LoVo (cell line): ENCODE data around the gene NPR1.
"Not testable (repeated sequence)": the region's sequence is repeated elsewhere in the genome, so short reads cannot be mapped to it uniquely, and the experiment has no call there.

Experiments used
- DNase-seq: peaks from one replicate; pipeline ENCODE4 v3.0.0-alpha.2; 2016; ENCODE audit warnings: low spot score

Gene NPR1

DNA sequence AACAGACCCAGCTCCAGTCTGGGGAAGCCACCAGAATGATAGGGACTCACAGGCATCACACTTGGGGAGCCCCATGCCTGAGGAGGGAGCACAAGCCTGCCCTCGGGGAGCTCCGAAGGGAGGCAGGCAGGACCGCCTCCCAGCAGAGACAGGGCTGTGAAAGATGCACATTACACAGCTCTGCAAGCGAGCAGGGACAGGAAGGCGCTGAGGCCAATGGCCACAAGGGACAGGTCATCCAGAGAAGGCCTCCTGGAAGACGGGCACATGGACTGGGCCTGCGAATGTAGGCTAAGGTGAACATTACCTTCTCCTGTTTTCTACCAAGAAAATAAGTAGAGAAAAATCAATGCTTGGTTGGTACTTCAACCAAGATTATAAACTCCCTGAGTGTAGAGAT, 4.2 kb downstream of the NPR1 start:
- DNase-seq: no peak

DNA sequence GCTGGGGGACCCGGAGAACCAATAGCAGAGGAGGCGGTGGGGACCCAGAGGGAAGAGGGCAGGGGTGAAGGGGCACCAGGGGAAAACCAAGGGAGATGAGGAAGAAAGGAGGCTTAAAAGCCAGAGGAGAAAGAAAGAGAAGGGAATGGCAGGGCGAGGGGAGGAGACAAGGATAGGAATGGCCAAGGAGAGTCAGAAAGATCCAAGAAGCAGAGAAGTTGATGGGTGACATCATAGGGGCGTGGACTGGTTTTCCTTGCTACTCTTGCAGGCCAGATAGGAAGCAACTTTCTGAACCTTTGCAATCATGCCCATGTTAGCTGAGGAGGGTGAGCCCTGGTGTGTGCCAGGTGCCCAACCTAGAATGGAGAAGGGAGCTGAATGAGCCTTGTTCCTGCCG, 5.4 kb downstream of the NPR1 start:
- no peak for DNase-seq

DNA sequence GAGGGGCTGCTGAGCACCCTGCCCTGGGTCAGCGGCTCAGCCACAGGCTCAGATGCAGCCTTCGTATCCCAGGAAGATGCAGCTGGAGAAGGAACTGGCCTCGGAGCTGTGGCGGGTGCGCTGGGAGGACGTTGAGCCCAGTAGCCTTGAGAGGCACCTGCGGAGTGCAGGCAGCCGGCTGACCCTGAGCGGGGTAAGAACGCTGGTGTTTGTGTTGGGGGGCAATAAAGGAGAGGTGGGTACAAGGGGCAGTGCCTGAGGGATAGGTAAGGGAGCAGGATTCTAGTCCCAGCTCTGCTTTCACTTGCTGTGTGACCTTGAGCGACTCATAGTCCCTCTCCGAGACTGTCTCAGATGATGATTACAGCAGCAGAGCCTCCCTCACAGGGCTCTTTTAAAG, 6.4 kb downstream of the NPR1 start:
- DNase-seq: no peak

DNA sequence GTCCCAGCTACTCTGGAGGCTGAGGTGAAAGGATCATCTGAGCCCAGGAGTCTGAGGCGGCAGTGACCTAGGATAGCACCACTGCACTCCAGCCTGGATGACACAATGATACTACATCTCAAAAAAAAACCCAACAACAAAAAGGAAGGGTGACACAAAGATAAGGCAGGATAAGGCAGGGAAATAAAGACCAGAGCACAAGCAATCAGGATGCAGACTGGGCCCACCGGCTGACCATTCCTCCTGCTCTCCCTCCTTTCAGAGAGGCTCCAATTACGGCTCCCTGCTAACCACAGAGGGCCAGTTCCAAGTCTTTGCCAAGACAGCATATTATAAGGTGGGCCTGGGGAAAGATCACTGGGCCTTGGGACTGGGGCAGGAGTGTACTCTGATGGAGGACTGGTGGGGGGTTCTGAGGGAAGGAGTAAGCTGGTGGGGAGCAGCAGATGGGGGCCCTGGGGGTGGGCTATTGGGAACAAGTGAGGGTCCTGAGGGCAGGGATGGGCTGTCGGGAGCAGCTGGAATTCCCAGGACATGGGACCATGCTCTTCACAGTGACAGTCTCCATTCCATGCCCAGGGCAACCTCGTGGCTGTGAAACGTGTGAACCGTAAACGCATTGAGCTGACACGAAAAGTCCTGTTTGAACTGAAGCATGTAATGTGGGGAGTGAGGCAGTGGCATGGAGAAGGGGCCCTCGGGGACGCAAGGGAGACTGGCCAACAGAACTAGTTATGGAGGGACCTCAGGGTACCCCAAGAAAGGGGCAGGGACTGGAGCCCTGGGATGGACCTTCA, 7.3 kb downstream of the NPR1 start:
- DNase-seq: no peak

DNA sequence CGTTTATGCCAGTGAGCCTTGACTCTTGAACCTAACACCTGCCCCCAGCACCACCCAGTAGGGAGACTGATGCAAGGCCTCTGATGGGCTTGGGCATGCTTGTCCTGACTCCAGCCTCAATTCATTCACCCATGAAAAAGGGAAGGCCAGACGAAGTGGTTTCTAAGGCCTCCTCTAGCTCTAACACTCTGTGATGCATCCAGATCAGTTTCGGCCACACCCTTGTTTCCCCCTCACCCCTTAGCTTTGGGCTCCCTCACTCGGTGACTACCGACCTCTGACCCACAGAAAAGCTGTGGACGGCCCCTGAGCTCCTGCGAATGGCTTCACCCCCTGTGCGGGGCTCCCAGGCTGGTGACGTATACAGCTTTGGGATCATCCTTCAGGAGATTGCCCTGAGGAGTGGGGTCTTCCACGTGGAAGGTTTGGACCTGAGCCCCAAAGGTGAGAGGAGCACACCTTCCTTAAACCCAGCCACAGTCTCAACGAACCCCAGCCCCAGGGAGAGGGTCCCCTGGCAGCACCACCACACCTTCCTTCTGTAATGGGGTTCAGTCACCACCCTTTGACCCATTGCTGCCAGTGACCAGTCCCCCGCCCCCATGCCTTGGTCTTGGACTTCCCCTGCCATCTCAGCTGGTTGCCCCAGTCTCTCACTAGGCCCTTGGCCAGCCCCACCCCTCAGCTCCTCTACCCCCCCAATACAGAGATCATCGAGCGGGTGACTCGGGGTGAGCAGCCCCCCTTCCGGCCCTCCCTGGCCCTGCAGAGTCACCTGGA, 9.0 kb downstream of the NPR1 start:
- no peak for DNase-seq

DNA sequence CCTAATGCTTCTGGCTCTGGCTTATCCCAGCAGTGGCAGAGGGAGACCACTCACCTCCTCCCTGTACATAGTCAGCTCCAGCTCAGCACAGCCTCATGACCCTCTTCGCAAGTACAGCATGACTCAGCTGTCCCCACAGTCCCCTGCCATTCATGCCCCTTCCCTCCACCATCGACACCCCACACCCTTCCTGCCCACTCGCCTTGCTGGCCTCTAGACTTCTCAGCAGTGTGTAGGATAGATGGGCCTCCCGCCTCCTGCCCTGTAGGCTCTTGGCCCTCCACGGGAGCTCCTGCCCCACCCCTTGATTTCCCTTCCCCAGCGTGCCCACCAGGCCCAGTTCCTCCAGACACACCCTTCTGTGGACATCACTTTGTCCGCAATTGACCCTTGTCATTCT, 9.8 kb downstream of the NPR1 start:
- DNase-seq: no peak

DNA sequence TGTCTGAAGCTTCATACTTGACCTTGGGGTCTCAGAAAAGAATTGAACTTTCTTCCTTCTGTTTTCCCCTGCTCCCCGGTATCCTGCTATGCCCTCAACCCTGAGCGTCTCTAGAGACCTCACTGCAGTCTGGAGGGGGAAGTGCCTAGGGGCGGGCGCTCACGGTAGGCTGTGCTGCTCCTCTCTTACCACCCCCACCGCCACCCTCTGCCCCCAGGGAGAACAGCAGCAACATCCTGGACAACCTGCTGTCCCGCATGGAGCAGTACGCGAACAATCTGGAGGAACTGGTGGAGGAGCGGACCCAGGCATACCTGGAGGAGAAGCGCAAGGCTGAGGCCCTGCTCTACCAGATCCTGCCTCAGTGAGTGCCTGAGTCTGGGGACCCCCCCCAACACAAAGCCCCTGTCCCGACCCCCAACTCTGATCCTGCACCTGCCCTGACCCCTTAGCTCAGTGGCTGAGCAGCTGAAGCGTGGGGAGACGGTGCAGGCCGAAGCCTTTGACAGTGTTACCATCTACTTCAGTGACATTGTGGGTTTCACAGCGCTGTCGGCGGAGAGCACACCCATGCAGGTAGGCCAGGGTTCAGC, 10.3 kb downstream of the NPR1 start:
- no peak for DNase-seq

DNA sequence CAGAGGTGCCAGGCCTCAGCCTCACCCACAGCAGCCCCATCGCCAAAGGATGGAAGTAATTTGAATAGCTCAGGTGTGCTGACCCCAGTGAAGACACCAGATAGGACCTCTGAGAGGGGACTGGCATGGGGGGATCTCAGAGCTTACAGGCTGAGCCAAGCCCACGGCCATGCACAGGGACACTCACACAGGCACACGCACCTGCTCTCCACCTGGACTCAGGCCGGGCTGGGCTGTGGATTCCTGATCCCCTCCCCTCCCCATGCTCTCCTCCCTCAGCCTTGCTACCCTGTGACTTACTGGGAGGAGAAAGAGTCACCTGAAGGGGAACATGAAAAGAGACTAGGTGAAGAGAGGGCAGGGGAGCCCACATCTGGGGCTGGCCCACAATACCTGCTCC, 15.0 kb downstream of the NPR1 start:
- DNase-seq: no peak

DNA sequence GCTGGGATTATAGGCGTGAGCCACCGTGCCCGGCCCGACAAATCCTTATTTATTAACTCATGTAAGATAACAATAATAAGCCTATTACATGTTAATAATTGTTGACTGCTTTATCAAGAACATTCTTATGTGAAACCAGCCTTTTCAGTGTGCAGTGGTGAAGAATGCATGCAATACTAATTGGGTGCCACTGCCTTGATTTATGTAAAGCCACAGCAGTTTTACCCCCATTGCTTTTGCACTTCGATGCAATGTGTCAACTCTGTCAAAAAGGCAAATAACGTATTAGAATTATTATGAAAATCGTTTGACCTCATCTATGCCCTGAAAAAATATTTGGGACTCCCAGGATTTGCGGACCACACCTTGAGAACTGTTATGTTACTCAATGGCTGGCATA, 18.3 kb downstream of the NPR1 start:
- no peak for DNase-seq

DNA sequence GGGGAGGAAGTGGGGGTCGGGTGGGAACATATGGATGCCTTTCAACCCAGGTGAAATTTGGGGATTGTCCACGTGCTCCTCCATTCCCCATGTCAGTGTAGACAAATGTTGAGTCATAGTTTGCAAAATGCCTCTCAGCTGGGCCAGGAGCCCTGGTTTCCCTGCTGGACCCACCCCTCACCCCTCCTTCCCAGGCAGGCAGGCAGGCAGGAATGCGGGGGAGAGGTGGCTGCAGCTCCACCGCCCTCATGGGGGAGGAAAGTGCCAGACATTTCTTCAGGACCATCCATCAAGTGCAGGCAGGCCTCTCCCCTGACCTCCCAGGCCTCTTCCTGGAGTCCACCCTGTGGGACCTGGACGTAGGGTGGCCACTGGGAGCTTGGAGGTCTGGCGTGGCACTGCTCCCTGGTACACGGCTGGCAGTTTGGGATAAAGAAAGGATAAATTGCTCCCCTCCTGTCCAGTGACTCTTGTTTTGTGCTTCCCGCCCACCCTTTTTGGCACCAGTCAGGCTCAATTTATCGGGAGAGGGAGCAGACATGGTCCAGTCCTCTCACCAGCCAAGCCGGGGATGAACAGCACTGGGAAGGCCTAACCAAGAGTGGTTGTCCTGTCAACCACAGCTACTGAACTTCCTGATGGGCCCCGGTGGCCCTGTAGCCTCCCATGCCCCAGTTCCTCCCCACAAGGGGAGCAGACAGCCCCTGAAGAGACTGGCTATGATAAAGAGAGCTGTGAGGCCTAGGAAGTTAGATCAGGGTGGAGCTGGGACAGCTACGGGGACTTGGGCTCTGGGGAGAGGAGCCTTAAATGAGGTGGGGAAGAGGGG, 18.9 kb downstream of the NPR1 start:
- no peak for DNase-seq

DNA sequence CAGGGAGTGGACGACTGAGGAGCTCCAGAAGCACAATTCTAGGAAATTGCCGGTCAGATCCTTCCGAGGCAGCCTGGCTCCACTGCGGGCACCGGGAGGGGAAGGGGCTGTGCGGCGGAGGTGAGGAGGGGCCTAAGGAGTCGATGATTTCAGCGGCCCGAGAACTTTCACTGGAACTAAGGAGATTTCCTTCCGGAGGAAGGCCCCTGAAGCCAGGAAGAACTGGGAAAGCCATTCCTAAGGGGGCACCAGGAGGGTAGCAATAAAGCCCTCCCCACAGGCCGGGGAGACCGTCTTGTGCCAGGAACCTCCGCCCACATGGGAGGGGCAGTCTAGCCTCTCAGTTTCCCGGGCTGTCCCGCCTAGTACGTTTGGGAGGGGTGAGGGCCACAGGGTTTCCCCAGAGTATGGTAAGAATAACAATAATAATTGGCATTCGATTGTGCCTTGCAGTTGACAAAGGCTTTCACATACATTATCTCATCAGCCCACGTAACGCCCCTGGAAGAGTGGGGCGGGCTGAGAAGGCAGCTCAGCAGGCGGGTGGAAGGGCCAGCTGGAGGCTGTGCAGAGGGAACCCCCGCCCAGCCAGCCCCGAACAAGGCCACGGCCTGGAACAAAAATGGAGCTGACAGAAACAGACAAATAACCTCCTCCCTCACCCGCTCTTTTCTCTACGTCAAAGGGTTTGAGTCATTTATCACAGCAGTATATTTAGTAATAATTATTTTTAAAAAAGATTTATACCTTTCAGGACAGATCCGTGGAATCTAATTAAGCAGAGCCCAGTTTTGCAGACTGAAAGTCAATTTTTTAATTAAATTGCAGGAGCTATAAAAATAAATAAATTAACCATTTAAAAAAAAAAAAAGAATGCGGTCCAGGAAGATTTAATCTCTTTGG, 19.8 kb downstream of the NPR1 start:
- no peak for DNase-seq

DNA sequence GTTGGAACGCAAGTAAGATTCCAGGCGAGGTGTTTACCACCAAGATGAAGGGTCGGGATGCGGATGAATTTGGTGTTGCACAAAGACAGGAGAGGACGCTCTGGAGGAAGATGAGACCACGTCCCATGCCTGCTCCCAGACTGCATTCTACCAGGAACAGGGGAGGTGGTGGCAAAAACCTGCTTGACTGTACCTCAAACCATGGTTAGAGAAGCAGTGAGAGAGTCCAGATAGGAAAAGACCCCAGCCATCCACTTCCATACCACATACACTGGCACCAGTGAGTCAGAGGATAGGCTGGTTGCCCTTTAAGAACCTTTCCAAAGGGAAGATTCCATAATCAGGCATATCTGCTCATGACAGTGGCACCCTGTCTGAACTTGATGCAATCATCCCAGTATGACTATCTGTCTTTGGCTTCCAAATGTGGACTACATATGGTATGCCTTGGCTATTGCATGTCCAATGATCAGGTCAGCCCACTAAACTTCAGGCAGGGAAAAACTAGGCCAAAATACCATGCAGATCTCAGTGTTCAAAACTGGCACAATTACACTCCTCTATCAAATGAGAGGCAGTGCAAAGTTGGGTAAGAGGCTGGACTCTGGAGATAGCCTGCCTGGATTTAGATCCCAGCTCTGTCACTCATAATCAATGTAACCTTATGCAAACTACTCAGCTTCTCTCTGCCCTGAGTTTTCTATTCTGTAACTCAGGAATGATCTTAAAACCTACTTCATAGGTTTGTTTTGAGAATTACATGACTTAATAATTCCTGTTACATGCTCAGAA, 20.6 kb downstream of the NPR1 start:
- no peak for DNase-seq

DNA sequence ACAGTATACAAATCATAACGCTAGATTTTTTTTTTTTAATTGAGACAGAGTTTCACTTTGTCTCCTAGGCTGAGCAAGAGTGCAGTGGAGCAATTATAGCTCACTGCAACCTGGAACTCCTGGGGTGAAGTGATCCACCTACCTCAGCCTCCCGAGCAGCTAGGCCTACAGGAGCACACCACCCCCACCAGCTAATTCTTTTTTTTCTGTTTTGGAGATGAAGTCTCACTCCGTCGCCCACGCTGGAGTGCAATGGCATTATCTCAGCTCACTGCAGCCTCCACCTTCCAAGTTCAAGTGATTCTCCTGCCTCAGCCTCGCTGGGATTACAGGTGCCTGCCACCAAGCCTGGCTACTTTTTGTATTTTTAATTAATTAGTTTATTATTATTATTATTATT, 21.3 kb downstream of the NPR1 start:
- no peak for DNase-seq

DNA sequence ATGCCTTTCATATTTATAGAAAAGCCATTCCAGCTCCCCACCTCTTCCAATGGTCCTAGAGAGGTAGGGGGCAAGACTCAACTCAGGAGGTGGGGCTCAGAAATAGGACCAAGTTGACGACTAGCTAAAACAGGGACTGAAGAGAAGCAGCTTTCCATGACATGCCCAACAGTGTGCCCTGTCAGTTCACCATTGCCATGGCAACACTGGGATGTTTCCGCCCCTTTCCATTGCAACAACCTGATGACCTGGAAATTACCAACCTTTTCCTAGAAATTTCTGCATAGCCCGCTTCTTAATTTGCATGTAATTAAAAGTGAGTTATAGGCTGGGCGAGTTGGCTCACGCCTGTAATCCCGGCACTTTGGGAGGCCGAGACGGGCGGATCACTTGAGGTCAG, 27.0 kb downstream of the NPR1 start:
- no peak for DNase-seq

DNA sequence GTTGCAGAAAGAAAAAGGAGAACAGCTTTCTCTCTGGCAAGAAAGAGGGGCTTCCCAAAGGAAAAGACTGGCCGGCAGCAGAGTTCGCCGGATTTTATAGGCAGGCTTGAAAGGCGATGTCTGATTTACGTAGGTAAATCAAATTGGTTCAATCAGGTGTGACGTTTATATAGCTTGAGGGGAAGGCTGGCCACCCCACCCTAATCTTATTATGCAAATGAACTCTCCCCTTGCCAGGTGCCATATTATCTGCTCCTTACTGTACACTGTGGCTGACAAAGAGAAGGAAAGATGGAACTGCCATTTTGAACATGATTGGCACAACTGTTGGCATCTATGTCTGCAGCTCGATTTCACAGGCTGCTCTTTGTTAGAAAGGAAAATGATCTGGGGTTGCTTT, 32.5 kb downstream of the NPR1 start:
- no peak for DNase-seq

DNA sequence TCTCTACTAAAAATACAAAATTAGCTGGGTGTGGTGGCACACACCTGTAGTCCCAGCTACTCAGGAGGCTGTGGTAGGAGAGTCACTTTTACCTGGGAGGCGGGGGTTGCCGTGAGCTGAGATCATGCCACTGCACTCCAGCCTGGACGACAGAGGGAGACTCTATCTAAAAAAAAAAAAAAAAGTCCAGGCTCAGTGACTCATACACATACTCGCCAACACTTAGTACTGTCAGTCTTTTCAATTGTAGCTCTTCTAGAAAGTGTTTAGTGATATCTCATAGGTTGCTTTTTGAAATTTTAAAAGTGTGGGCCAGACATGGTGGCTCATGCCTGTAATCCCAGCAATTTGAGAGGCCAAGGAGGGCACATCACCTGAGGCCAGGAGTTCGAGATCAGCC, 37.7 kb downstream of the NPR1 start:
- DNase-seq: not testable (repeated sequence)

DNA sequence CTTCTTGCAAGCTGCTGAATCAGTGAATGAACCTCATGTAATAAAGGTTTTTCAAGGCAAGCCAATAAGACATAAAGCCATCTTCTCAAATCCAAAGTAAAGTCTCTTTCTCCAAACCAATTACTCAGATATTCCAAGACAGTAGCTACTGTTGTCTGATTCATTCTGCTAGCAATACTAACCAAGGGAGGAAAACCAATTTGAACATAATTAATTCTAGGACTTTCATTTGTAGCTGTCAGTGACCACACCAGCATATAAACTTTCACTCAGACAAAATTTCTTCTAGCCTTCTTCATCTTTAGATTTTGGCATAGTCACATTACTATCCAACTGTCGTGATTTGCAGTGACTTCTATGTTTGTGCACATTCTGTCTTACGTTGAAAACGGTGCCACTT, 38.8 kb downstream of the NPR1 start:
- DNase-seq: no peak

DNA sequence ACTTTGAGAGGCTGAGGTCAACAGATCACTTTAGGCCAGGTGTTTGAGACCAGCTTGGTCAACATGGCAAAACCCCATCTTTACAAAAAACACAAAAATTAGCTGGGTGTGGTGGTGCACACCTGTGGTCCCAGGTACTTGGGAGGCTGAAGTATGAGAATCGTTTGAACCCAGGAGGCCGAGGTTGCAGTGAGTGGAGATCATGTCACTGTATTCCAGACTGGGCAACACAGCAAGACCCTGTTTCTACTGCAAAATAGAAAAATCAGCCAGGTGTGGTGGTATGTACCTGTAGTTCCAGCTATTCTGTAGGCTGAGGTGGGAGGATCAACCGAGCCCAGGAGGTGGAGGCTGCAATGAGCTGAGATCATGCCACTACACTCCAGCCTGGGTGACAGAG, 45.2 kb downstream of the NPR1 start:
- no peak for DNase-seq

DNA sequence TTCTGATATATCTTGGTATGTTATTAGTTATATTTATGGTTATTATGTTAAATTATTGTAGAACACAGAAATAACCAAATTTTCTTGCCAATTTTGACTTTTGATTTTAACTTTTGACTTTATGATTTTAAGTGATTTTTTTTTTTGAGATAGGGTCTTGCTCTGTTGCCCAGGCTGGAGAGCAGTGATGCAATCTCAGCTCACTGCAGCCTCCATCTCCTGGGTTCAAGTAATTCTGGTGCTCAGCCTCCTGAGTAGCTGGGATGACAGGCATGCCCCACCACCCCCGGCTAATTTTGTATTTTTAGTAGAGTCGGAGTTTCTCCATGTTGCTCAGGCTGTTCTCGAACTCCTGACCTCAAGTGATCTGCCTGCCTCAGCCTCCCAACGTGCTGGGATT, 46.1 kb downstream of the NPR1 start:
- not testable (repeated sequence) for DNase-seq

DNA sequence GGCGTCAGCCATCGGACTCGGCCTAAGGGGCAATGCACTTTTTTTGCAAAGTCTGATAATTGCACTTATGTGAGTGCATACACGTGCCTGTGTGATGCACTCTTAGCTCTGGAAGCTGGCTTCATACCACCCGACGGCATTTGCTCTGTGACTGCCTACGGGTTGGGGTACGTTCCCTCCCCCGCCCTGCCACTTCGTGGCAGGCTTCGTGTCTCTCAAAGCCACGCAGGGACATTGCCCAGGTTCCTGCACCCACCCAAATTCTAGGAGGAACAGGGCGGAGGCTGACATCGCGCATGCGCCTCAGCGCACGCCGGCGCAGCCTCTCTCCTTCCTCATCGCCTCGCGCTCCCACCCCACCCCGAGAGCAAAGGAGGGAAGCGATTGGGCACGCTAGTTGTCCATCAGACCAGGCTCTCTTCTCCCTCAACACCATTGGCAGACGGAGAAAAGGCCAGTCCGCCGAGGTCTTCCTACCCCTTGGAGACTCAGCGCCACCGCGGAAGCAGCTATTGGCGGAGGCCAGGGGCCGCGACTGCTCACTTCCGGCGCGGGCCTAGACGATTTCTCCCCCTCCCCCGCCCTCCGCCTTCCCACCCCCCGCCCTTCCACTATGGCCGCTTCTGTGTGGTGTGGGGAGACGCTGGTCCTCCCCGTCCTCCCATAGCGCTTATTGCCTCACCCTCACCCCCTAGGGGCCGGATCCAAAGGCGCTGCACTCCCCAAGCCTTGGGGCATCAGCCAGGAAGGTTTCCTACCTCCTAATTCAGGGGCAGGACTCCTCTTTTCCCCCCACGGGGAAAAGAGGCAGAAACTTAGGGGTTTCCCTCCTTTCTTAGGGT, 49.2 kb downstream of the NPR1 start, which contains the start of gene INTS3:
INTS3 (plus strand) TSS at position 588 of the 842 bp plus-strand sequence. CDS start 585 bp downstream, outside the sequence.
- peak; percentile 100 for DNase-seq
